H9 (cell line): ENCODE results near the gene FBXL14. TPM values are rescaled to one million over a fixed set of nuclear protein-coding genes. Genes with fewer than 3 reads are reported as not detected.

Experiments used
- DNase-seq: peaks from one replicate; pipeline ENCODE4 v3.0.0-alpha.2; 2017
- H2AFZ ChIP-seq: one replicate; pipeline ENCODE4 v1.6.1; 2013; ENCODE audit warnings: mild to moderate bottlenecking, low read length, control low read depth, moderate library complexity
- H2AK5ac ChIP-seq: 2 replicates; pipeline ENCODE4 v1.6.1; 2013; ENCODE audit warnings: low read length, control low read depth, mixed read lengths; ENCODE audit not compliant: insufficient read length
- H2BK120ac ChIP-seq: one replicate; pipeline ENCODE4 v1.6.1; 2013; ENCODE audit warnings: low read depth, mild to moderate bottlenecking, low read length, control low read depth, inconsistent platforms; ENCODE audit not compliant: poor library complexity, severe bottlenecking
- H2BK12ac ChIP-seq: 2 replicates; pipeline ENCODE4 v1.6.1; 2013; ENCODE audit warnings: low read length, control low read depth, mixed read lengths, low read depth; ENCODE audit not compliant: insufficient read length
- H2BK15ac ChIP-seq: 2 replicates; pipeline ENCODE4 v1.6.1; 2013; ENCODE audit warnings: low read depth, low read length, control low read depth
- H2BK20ac ChIP-seq: one replicate; pipeline ENCODE4 v1.6.1; 2013; ENCODE audit warnings: low read depth, mild to moderate bottlenecking, low read length, control low read depth, inconsistent platforms; ENCODE audit not compliant: poor library complexity, severe bottlenecking
- H2BK5ac ChIP-seq: 2 replicates; pipeline ENCODE4 v1.6.1; 2013; ENCODE audit warnings: low read length, control low read depth, mixed read lengths; ENCODE audit not compliant: insufficient read length
- H3K14ac ChIP-seq: 2 replicates; pipeline ENCODE4 v1.6.1; 2013; ENCODE audit warnings: low read length, control low read depth; ENCODE audit not compliant: insufficient read depth
- H3K18ac ChIP-seq: 2 replicates; pipeline ENCODE4 v1.6.1; 2013; ENCODE audit warnings: low read depth, mild to moderate bottlenecking, mixed read lengths, low read length, control low read depth; ENCODE audit not compliant: insufficient read length
- H3K23ac ChIP-seq: 2 replicates; pipeline ENCODE4 v1.6.1; 2013; ENCODE audit warnings: low read length, control low read depth, mixed read lengths, low read depth; ENCODE audit not compliant: insufficient read length
- H3K23me2 ChIP-seq: 2 replicates; pipeline ENCODE4 v1.6.1; 2013; ENCODE audit warnings: low read depth, mild to moderate bottlenecking, mixed read lengths, low read length, control low read depth; ENCODE audit not compliant: insufficient read length, poor library complexity, severe bottlenecking
- H3K27ac ChIP-seq: 2 replicates; pipeline ENCODE4 v1.5.1; 2013; ENCODE audit warnings: low read length, control low read depth, mixed read lengths, low read depth; ENCODE audit not compliant: insufficient read length
- H3K27me3 ChIP-seq: 2 replicates; pipeline ENCODE4 v1.6.1; 2013; ENCODE audit warnings: low read length, control low read depth, inconsistent platforms; ENCODE audit not compliant: insufficient read depth
- H3K4ac ChIP-seq: 2 replicates; pipeline ENCODE4 v1.6.1; 2013; ENCODE audit warnings: low read depth, mild to moderate bottlenecking, control low read depth, inconsistent platforms, low read length, moderate library complexity
- H3K4me1 ChIP-seq: 2 replicates; pipeline ENCODE4 v1.6.1; 2013; ENCODE audit warnings: low read length, control low read depth, inconsistent platforms; ENCODE audit not compliant: insufficient read depth
- H3K4me2 ChIP-seq: 2 replicates; pipeline ENCODE4 v1.6.1; 2013; ENCODE audit warnings: low read length, control low read depth, mixed read lengths; ENCODE audit not compliant: insufficient read length, insufficient read depth
- H3K56ac ChIP-seq: 2 replicates; pipeline ENCODE4 v1.6.1; 2013; ENCODE audit warnings: low read depth, mild to moderate bottlenecking, mixed read lengths, low read length, control low read depth; ENCODE audit not compliant: insufficient read length
- H3K79me1 ChIP-seq: 2 replicates; pipeline ENCODE4 v1.6.1; 2013; ENCODE audit warnings: low read depth, mild to moderate bottlenecking, moderate library complexity, low read length, control low read depth, inconsistent platforms; ENCODE audit not compliant: insufficient read depth, poor library complexity, severe bottlenecking
- H3K79me2 ChIP-seq: 2 replicates; pipeline ENCODE4 v1.6.1; 2013; ENCODE audit warnings: low read length, control low read depth, inconsistent platforms; ENCODE audit not compliant: insufficient read depth
- H3K9ac ChIP-seq: 2 replicates; pipeline ENCODE4 v1.6.1; 2013; ENCODE audit warnings: low read length, control low read depth, mixed read lengths; ENCODE audit not compliant: insufficient read length; ENCODE audit errors: extremely low read depth
- H3K9me3 ChIP-seq: one replicate; pipeline ENCODE4 v1.6.1; 2013; ENCODE audit warnings: low read depth, low read length, inconsistent platforms; ENCODE audit not compliant: control insufficient read depth
- H3T11ph ChIP-seq: one replicate; pipeline ENCODE4 v1.6.1; 2013; ENCODE audit warnings: mild to moderate bottlenecking, low read length, control low read depth, inconsistent platforms
- H4K20me1 ChIP-seq: one replicate; pipeline ENCODE4 v1.6.1; 2013; ENCODE audit not compliant: control insufficient read depth, insufficient read length, insufficient read depth
- H4K5ac ChIP-seq: 2 replicates; pipeline ENCODE4 v1.6.1; 2013; ENCODE audit warnings: low read depth, mild to moderate bottlenecking, mixed read lengths, low read length, control low read depth; ENCODE audit not compliant: insufficient read length
- H4K8ac ChIP-seq: replicated peaks from 2 replicates; pipeline ENCODE4 v1.6.1; 2013; ENCODE audit warnings: low read length, control low read depth, mixed read lengths, low read depth; ENCODE audit not compliant: insufficient read length
- H4K91ac ChIP-seq: 2 replicates; pipeline ENCODE4 v1.6.1; 2013; ENCODE audit warnings: low read depth, mild to moderate bottlenecking, moderate library complexity, mixed read lengths, low read length, control low read depth; ENCODE audit not compliant: insufficient read length
- H3K27ac Mint-ChIP-seq, 3 experiments: 2 replicates in 2 of 3; 3 replicates in 1 of 3; pipeline ENCODE4 v1.8.0; 2020 to 2021; ENCODE audit warnings: mixed read lengths in 3 of 3, mild to moderate bottlenecking in 1 of 3, moderate library complexity in 1 of 3
- H3K27me3 Mint-ChIP-seq: 2 replicates; pipeline ENCODE4 v1.8.0; 2021; ENCODE audit warnings: low read depth, mild to moderate bottlenecking, moderate library complexity, mixed read lengths
- H3K36me3 Mint-ChIP-seq, 3 experiments: 2 replicates in 2 of 3; 3 replicates in 1 of 3; pipeline ENCODE4 v1.8.0; 2020 to 2021; ENCODE audit warnings: low read depth in 3 of 3, mixed read lengths in 3 of 3; ENCODE audit not compliant: insufficient read depth in 1 of 3
- H3K4me1 Mint-ChIP-seq, 2 experiments: 2 replicates each; pipeline ENCODE4 v1.8.0; 2020; ENCODE audit warnings: mixed read lengths in 2 of 2
- H3K4me3 Mint-ChIP-seq, 2 experiments: 2 replicates in 1 of 2; 3 replicates in 1 of 2; pipeline ENCODE4 v1.8.0; 2020 to 2021; ENCODE audit warnings: mild to moderate bottlenecking in 2 of 2, mixed read lengths in 2 of 2, moderate library complexity in 1 of 2
- H3K9me3 Mint-ChIP-seq, 2 experiments: 2 replicates in 1 of 2; 3 replicates in 1 of 2; pipeline ENCODE4 v1.8.0; 2020; ENCODE audit warnings: mild to moderate bottlenecking in 2 of 2, mixed read lengths in 2 of 2, moderate library complexity in 1 of 2
- WGBS: extraction: QIAGEN DNeasy Blood & Tissue Kit; methylation state at CpG from one replicate; pipeline ENCODE4 v1.1.7; 2013; ENCODE audit warnings: missing lambda C conversion rate, low lambda C conversion rate, mixed read lengths; ENCODE audit not compliant: insufficient read length; ENCODE audit errors: extremely low coverage; 5-methylcytosine and 5-hydroxymethylcytosine counted together
- total RNA-seq: library from RNA; stranded (reverse); gene quantifications from 2 replicates; pipeline ENCODE4 v1.2.1, GENCODE V29; 2021
- TF ChIP-seq, protein P1 (sequence below): fragments of 200-600 bp; sonication (generic); conservative IDR thresholded peaks from 3 replicates; pipeline ENCODE4 v1.8.0; 2021; ENCODE audit warnings: antibody characterized with exemption, mild to moderate bottlenecking

Gene FBXL14
- total RNA-seq, 1 experiment from 2014 or later = 15.6 TPM

DNA sequence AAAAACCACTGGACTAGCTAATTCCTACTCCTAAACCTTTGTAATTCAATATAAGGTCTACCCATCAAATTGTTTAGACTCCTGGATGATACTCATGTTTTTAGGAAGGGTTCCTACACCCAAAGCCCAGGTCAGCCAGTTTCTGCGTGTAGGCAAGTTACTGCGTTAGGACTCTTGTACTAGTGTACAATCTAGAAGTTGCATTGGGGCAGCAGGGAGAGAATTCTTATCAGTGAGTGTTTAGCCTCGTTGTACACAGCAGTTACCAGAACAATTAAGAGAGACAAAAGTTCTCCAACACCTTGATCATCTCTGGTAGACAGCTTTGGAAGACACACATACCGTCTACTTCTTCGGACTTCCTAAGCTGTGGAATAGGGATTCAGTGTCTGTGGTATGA lies 29.2 kb downstream of the FBXL14 start:
- no peak overlapping the region for H4K5ac ChIP-seq
- no peak overlapping the region for H2BK120ac ChIP-seq
- H3K23me2 ChIP-seq = no peaks in the 10 kb centered on the region
- Mint-ChIP-seq H3K4me3 (no peak overlapping the region), H3K27me3 (peaks cover 18% of the 10 kb centered on the region), H3K9me3 (no peaks in the 10 kb centered on the region), H3K27ac (no peak overlapping the region), H3K36me3 (no peaks in the 10 kb centered on the region), H3K4me1 (peaks cover 8 to 11% of the 10 kb centered on the region in 2 experiments)
- H3K9me3 ChIP-seq = no peaks in the 10 kb centered on the region
- no peak overlapping the region for H3K4me2 ChIP-seq
- H3K18ac ChIP-seq = no peak overlapping the region
- H2BK20ac ChIP-seq = no peak overlapping the region
- no peaks in the 10 kb centered on the region for H4K20me1 ChIP-seq
- H4K8ac ChIP-seq = no peak overlapping the region
- no peaks in the 10 kb centered on the region for H3K79me2 ChIP-seq
- no peak overlapping the region for H2BK15ac ChIP-seq
- TF ChIP-seq, protein P1, sequence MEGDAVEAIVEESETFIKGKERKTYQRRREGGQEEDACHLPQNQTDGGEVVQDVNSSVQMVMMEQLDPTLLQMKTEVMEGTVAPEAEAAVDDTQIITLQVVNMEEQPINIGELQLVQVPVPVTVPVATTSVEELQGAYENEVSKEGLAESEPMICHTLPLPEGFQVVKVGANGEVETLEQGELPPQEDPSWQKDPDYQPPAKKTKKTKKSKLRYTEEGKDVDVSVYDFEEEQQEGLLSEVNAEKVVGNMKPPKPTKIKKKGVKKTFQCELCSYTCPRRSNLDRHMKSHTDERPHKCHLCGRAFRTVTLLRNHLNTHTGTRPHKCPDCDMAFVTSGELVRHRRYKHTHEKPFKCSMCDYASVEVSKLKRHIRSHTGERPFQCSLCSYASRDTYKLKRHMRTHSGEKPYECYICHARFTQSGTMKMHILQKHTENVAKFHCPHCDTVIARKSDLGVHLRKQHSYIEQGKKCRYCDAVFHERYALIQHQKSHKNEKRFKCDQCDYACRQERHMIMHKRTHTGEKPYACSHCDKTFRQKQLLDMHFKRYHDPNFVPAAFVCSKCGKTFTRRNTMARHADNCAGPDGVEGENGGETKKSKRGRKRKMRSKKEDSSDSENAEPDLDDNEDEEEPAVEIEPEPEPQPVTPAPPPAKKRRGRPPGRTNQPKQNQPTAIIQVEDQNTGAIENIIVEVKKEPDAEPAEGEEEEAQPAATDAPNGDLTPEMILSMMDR = no peak
- H3K56ac ChIP-seq = no peak overlapping the region
- H3K79me1 ChIP-seq = no peaks in the 10 kb centered on the region
- no peak overlapping the region for H4K91ac ChIP-seq
- no peak overlapping the region for H3K4ac ChIP-seq
- H2AK5ac ChIP-seq = no peak overlapping the region
- H2BK5ac ChIP-seq = no peak overlapping the region
- no peaks in the 10 kb centered on the region; the same call in 1 of the 2 replicates for H3K27me3 ChIP-seq
- H3K9ac ChIP-seq = no peak overlapping the region
- WGBS = no CpG with 5 or more reads among the region's 5 CpGs
- DNase-seq = no peak
- H3K14ac ChIP-seq = no peak overlapping the region
- no peak overlapping the region for H3K27ac ChIP-seq
- H3K4me1 ChIP-seq = no peaks in the 10 kb centered on the region
- no peak overlapping the region for H2BK12ac ChIP-seq
- no peak overlapping the region for H2AFZ ChIP-seq
- no peak overlapping the region for H3K23ac ChIP-seq
- no peak overlapping the region for H3T11ph ChIP-seq
